ENCODE data around the gene CHRNA10. TPM values are rescaled to one million over a fixed set of nuclear protein-coding genes. Genes with fewer than 3 reads are reported as not detected.

Gene CHRNA10
- total and polyA plus RNA-seq, 4 donors, result 0.71 to 2.9 (median 1.6) TPM

DNA sequence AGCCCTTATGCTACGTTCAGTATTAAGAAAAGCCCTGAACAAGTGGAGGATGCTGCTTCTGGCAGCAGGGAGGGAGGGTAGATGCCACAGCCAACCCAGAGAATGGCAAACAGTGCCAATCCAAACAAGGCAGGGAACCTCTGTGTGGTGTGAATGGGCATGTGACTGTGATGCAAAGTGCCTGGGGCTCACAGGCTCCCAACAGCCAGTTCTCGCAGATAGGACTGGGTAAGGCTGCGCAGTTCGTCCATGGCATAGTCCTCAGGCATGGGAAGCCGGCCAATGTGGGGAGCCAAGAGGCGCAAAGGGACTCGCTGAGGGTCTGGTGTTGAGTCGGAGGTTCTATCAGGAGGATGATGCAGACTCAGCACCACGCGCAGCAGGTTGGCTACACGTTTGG, 4.8 kb upstream of the CHRNA10 start:
- Histone ChIP-seq H3K9me3 (ENCODE audit: control insufficient read depth in 4 of 4, insufficient read depth in 3 of 4, low read length in 3 of 4) (no peaks in the 10 kb centered on the region), H3K4me1 (ENCODE audit: control insufficient read depth in 5 of 5, insufficient read depth in 5 of 5, low read length in 5 of 5) (no peaks in the 10 kb centered on the region), H3K27ac (ENCODE audit: low read depth in 1 of 2, low read length in 1 of 2) (no peak overlapping the region), H3K4me3 (no peak overlapping the region), H3K9ac (ENCODE audit: insufficient read depth in 1 of 2, low read length in 2 of 2) (no peak overlapping the region), H3K27me3 (ENCODE audit: control insufficient read depth in 3 of 3, insufficient read depth in 3 of 3, low read length in 2 of 3) (no peaks in the 10 kb centered on the region), H3K36me3 (ENCODE audit: control insufficient read depth in 4 of 4, insufficient read depth in 4 of 4, low read length in 4 of 4) (peaks cover 50 to 67% (median 56%) of the 10 kb centered on the region in 4 donors)
- ATAC-seq (ENCODE audit: insufficient read depth, low FRiP score), result no peak
- TF ChIP-seq, protein P1, sequence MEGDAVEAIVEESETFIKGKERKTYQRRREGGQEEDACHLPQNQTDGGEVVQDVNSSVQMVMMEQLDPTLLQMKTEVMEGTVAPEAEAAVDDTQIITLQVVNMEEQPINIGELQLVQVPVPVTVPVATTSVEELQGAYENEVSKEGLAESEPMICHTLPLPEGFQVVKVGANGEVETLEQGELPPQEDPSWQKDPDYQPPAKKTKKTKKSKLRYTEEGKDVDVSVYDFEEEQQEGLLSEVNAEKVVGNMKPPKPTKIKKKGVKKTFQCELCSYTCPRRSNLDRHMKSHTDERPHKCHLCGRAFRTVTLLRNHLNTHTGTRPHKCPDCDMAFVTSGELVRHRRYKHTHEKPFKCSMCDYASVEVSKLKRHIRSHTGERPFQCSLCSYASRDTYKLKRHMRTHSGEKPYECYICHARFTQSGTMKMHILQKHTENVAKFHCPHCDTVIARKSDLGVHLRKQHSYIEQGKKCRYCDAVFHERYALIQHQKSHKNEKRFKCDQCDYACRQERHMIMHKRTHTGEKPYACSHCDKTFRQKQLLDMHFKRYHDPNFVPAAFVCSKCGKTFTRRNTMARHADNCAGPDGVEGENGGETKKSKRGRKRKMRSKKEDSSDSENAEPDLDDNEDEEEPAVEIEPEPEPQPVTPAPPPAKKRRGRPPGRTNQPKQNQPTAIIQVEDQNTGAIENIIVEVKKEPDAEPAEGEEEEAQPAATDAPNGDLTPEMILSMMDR (IDR thresholded peaks at IDR 0.05; ENCODE audit: control extremely low read depth, extremely low read depth), result no peak
- 97 to 99% methylated on average over 11 of the region's 11 CpGs for WGBS, 2 donors
- DNase-seq, result no peak

DNA sequence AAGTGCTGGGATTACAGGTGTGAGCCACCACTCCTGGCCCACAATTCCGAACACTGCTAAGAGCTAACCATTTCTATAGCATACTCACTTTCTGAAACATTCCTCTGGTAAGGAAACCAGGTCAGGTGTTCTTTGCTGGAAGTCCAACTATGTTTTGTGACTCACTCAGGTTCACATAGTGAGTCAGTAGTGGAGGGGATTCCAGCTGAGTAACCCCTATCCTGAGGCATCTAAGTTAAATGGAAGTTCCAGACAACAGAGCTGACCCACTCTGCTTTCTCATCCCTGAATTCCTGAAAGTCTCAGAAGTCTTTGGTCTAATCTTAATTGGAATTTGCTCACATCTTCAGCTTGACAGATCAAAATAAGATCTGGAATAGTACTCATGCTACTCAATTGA, 3.0 kb upstream of the CHRNA10 start:
- H3K36me3 ChIP-seq (ENCODE audit: control insufficient read depth in 4 of 4, insufficient read depth in 4 of 4, low read length in 4 of 4), result peaks cover 37 to 61% (median 51%) of the 10 kb centered on the region in 4 donors
- no peak overlapping the region for H3K4me3 ChIP-seq
- WGBS, 2 donors, result 93 to 96% methylated on average over 1 of the region's 1 CpG
- no peak for DNase-seq
- peaks cover 0 to 5% (median 0%) of the 10 kb centered on the region in 4 donors for H3K9me3 ChIP-seq (ENCODE audit: control insufficient read depth in 4 of 4, insufficient read depth in 3 of 4, low read length in 3 of 4)
- no peak overlapping the region for H3K9ac ChIP-seq (ENCODE audit: insufficient read depth in 1 of 2, low read length in 2 of 2)
- ATAC-seq (ENCODE audit: insufficient read depth, low FRiP score), result no peak
- H3K27ac ChIP-seq (ENCODE audit: low read depth in 1 of 2, low read length in 1 of 2), result no peak overlapping the region
- TF ChIP-seq, protein P1 (IDR thresholded peaks at IDR 0.05; ENCODE audit: control extremely low read depth, extremely low read depth), result no peak
- no peaks in the 10 kb centered on the region for H3K27me3 ChIP-seq (ENCODE audit: control insufficient read depth in 3 of 3, insufficient read depth in 3 of 3, low read length in 2 of 3)
- no peaks in the 10 kb centered on the region for H3K4me1 ChIP-seq (ENCODE audit: control insufficient read depth in 5 of 5, insufficient read depth in 5 of 5, low read length in 5 of 5)

DNA sequence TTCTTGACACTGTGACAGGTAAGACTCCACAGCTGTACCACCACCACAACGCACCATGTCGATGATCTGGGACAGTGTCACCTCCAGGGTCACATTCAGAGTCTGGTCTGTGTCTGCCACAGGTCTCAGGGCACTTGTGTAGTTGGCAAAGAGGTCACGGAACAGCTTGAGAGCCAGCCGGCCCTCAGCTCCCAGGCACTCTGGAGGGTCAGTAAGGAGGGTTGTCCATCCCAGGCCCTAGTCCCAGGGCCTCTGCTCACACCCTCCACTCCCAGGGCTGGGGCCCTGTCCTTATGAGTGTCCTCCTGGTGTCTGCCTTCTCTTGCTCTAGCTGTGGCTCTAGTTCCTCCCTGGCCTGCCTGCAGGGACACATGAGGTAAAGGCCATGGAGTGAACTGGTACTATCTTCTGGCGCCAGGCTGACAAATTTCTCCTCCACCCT, 1.4 kb downstream of the CHRNA10 start:
- H3K36me3 ChIP-seq (ENCODE audit: control insufficient read depth in 4 of 4, insufficient read depth in 4 of 4, low read length in 4 of 4), result peaks cover 14 to 53% (median 31%) of the 10 kb centered on the region in 4 donors
- TF ChIP-seq, protein P1 (IDR thresholded peaks at IDR 0.05; ENCODE audit: control extremely low read depth, extremely low read depth), result no peak
- WGBS, 2 donors, result 92 to 94% methylated on average over 5 of the region's 5 CpGs
- peaks cover 0 to 5% (median 0%) of the 10 kb centered on the region in 4 donors for H3K9me3 ChIP-seq (ENCODE audit: control insufficient read depth in 4 of 4, insufficient read depth in 3 of 4, low read length in 3 of 4)
- no peaks in the 10 kb centered on the region for H3K27me3 ChIP-seq (ENCODE audit: control insufficient read depth in 3 of 3, insufficient read depth in 3 of 3, low read length in 2 of 3)
- no peaks in the 10 kb centered on the region for H3K4me1 ChIP-seq (ENCODE audit: control insufficient read depth in 5 of 5, insufficient read depth in 5 of 5, low read length in 5 of 5)
- DNase-seq (no peak), ATAC-seq (ENCODE audit: insufficient read depth, low FRiP score) (no peak)
- H3K27ac ChIP-seq (ENCODE audit: low read depth in 1 of 2, low read length in 1 of 2), result no peak overlapping the region
- no peak overlapping the region for H3K4me3 ChIP-seq
- no peak overlapping the region for H3K9ac ChIP-seq (ENCODE audit: insufficient read depth in 1 of 2, low read length in 2 of 2)

DNA sequence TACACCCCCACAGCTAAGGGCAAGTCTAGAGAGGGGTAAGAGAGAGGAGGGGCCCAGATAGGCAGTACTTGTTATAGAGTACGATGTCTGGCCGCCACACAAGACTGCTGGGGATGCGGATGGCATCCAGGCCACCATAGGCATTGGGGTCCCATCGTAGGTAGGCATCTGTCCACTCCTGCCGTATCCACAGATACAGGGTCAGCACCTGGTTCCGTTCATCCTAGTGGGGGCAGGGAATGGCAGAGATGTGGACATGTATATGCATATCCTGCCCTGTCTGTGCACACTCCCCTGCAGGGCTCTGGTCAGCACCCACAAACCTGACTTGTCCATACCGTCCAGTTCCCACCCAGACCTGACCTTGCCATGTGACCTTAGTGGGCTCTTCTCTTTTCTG, 2.1 kb downstream of the CHRNA10 start:
- no peak for DNase-seq
- Histone ChIP-seq H3K9me3 (ENCODE audit: control insufficient read depth in 4 of 4, insufficient read depth in 3 of 4, low read length in 3 of 4) (peaks cover 0 to 5% (median 0%) of the 10 kb centered on the region in 4 donors), H3K36me3 (ENCODE audit: control insufficient read depth in 4 of 4, insufficient read depth in 4 of 4, low read length in 4 of 4) (peaks cover 12 to 57% (median 28%) of the 10 kb centered on the region in 4 donors), H3K27me3 (ENCODE audit: control insufficient read depth in 3 of 3, insufficient read depth in 3 of 3, low read length in 2 of 3) (no peaks in the 10 kb centered on the region), H3K4me1 (ENCODE audit: control insufficient read depth in 5 of 5, insufficient read depth in 5 of 5, low read length in 5 of 5) (no peaks in the 10 kb centered on the region), H3K4me3 (no peak overlapping the region), H3K9ac (ENCODE audit: insufficient read depth in 1 of 2, low read length in 2 of 2) (no peak overlapping the region), H3K27ac (ENCODE audit: low read depth in 1 of 2, low read length in 1 of 2) (no peak overlapping the region)
- TF ChIP-seq, protein P1 (IDR thresholded peaks at IDR 0.05; ENCODE audit: control extremely low read depth, extremely low read depth), result no peak
- WGBS, 2 donors, result 96% methylated on average over 7 of the region's 7 CpGs
- ATAC-seq (ENCODE audit: insufficient read depth, low FRiP score), result no peak
